HG03520 (cell line): ENCODE measurements around the gene ACR.

Experiments used
- ATAC-seq: cut with Tn5 transposase; IDR thresholded peaks from one replicate; pipeline ENCODE4 v1.9.1; 2021; ENCODE audit warnings: mild to moderate bottlenecking, moderate library complexity; ENCODE audit not compliant: unreplicated experiment

Gene ACR

GRCh38 chr22:50716290-50717024 is 21.5 kb upstream of the ACR start:
- ATAC-seq = no peak

GRCh38 chr22:50717709-50718351 is 20.2 kb upstream of the ACR start:
- no peak for ATAC-seq

- ATAC-seq = no peak
Measured at GRCh38 chr22:50718352-50718709, 19.7 kb upstream of the ACR start.

DNA sequence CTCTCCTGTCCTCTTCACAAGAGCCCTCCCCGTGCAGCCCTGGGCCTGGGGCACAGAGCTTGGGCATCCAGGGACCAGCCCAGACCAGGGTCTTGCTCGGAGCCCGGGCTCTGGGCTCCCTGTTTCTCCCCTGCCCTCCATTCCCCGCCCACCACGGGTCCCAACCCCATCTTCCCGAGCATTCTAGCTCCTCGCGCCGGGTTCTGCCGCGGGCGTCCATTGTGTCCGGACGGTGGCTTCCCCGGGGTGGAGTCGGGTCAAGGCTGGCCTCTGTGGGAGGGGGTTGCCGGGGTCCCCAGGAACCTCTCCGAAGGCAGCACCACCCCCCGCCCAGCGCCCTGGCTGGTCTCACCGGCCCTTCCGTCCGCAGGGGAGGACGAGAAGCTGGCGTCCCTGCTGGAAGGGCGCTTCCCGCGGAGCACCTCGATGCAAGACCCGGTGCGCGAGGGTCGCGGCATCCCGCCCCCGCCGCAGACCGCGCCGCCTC is 18.1 kb upstream of the ACR start:
- no peak for ATAC-seq

DNA sequence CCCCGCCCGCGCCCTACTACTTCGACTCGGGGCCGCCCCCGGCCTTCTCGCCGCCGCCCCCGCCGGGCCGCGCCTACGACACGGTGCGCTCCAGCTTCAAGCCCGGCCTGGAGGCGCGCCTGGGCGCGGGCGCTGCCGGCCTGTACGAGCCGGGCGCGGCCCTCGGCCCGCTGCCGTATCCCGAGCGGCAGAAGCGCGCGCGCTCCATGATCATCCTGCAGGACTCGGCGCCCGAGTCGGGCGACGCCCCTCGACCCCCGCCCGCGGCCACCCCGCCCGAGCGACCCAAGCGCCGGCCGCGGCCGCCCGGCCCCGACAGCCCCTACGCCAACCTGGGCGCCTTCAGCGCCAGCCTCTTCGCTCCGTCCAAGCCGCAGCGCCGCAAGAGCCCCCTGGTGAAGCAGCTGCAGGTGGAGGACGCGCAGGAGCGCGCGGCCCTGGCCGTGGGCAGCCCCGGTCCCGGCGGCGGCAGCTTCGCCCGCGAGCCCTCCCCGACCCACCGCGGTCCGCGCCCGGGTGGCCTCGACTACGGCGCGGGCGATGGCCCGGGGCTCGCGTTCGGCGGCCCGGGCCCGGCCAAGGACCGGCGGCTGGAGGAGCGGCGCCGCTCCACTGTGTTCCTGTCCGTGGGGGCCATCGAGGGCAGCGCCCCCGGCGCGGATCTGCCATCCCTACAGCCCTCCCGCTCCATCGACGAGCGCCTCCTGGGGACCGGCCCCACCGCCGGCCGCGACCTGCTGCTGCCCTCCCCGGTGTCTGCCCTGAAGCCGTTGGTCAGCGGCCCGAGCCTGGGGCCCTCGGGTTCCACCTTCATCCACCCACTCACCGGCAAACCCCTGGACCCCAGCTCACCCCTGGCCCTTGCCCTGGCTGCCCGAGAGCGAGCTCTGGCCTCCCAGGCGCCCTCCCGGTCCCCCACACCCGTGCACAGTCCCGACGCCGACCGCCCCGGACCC is 17.4 kb upstream of the ACR start:
- no peak for ATAC-seq

DNA sequence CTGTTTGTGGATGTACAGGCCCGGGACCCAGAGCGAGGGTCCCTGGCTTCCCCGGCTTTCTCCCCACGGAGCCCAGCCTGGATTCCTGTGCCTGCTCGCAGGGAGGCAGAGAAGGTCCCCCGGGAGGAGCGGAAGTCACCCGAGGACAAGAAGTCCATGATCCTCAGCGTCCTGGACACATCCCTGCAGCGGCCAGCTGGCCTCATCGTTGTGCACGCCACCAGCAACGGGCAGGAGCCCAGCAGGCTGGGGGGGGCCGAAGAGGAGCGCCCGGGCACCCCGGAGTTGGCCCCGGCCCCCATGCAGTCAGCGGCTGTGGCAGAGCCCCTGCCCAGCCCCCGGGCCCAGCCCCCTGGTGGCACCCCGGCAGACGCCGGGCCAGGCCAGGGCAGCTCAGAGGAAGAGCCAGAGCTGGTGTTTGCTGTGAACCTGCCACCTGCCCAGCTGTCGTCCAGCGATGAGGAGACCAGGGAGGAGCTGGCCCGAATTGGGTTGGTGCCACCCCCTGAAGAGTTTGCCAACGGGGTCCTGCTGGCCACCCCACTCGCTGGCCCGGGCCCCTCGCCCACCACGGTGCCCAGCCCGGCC is 16.7 kb upstream of the ACR start:
- ATAC-seq = no peak

- no peak for ATAC-seq
Measured at GRCh38 chr22:50722048-50722701, 15.8 kb upstream of the ACR start.

DNA sequence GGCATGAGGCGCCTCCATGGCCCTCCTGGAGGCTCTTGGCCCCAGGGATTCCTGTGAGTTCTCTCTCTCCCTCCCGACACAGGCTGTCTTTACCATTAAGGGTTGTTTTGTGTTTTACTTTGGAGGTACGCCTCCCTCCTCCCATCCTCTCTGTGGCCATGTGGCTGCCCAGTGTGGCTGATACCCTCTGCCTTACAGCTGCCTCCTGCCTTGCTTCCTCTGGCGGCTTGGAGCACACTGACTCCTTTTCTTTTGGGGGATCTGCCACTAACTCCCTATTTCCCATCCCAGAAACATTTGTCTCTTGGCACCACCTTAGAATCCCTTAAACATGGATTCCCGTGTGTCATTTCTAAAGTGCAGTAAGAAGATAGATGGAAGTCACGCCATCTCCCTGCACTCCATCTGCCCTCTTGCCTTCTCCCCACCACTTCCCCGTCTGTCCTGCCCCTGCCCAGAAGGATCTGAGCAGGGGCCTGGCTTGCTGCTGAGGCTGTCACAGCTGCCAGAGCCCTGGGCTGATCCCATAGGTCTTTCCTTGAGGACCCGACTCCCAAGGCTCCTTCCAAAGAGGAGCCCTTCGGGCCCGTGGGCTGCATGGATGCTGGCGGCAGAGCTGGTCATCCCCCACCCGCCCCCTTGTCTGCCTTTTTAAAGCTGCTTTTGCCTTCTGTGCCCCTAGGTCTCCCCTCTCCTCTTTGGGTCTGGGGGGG is 15.1 kb upstream of the ACR start:
- no peak for ATAC-seq

DNA sequence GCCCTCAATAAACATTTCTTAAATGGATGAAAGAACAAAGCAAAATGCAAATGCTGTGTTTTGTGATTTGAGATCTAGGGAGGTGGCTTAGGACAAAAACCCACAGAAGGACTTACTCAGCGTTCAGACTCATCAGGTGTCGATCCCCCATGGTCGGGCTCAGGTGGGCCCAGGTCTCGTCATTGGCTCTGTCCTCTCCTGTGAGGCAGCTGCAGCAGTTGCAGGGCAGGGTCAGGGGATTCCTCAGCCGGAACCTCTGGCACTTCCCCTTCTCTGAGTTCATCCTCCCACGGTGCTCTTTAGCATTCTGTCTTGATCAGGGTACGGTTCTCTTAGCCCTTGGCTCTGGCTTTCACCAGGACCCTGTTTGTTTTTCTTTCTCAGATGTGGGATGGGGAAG is 14.0 kb upstream of the ACR start:
- no peak for ATAC-seq

DNA sequence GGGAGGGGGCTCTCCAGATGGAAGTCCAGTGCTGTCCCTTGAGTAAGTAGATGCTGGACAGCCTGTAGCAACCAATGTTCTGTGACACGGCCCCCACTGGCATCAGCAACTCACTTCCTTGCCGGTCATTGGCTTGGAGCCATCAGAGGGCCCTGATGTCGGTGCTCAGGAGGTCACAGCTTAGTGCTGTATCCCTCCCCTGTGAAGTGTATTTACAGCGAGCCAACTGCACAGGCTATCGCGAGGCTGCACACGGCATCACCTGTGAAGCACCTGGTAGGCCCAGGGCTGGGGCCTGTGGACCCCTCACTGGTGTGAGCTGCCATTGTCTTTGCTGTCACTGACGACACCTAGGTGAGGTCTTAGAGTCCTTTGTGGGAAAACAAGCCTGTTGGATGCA is 13.4 kb upstream of the ACR start:
- ATAC-seq = no peak

GRCh38 chr22:50725597-50725996 is 12.4 kb upstream of the ACR start:
- no peak for ATAC-seq

DNA sequence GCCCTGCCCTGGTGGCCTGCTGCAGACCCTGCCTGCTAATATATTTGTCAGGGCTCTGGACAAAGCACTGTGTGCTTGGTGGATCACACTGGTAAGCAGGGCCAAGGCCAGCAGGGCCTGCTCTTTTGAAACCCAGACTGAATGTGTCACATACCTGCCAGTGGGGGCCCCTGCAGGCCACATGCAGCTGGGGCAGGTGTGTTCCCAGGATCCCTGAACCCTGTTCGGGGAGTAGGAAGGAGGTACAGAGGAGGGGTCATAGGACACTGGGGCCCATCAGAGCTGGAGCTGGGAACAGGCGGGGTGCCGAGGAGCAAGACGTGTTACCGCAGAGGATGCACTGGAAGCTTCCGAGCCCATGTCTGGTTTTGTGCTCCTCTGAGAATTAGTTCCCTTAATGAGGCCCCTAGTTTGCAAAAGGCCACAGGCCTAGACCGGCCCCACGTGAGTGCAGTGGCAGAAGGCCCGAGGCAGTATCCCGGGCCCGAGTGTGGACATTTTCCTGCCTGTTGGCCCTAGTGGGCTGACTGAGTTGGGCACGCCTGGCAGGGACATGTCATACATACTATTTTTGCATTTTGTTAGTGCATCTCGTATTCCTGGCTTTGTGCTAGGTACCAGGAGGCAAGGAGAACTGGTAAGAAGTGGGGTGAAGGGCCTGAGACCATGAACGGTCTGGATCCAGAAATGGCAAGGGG is 11.2 kb upstream of the ACR start:
- no peak for ATAC-seq

GRCh38 chr22:50727678-50728522 is 10.1 kb upstream of the ACR start:
- no peak for ATAC-seq

- ATAC-seq = no peak
Measured at GRCh38 chr22:50728523-50728931, 9.5 kb upstream of the ACR start.

- ATAC-seq = no peak
Measured at GRCh38 chr22:50729391-50730012, 8.5 kb upstream of the ACR start.

GRCh38 chr22:50730013-50730891 is 7.8 kb upstream of the ACR start:
- no peak for ATAC-seq
